Type B pancreatic cell (in vitro differentiated cells): ENCODE measurements around the gene CDK14. TPM values are rescaled to one million over a fixed set of nuclear protein-coding genes. Genes with fewer than 3 reads are reported as not detected.

ENCODE experiments used
- DNase-seq: peaks from one replicate; pipeline ENCODE4 v3.0.0; 2021; ENCODE audit warnings: mixed read lengths; ENCODE audit not compliant: unreplicated experiment; ENCODE audit errors: extremely low spot score
- H3K27ac Mint-ChIP-seq: 2 replicates; pipeline ENCODE4 v1.8.0; 2021; ENCODE audit warnings: mild to moderate bottlenecking, mixed read lengths
- H3K27me3 Mint-ChIP-seq: 2 replicates; pipeline ENCODE4 v1.8.0; 2021; ENCODE audit warnings: mixed read lengths
- H3K36me3 Mint-ChIP-seq: 2 replicates; pipeline ENCODE4 v1.8.0; 2021; ENCODE audit warnings: mixed read lengths
- H3K4me1 Mint-ChIP-seq: one replicate; pipeline ENCODE4 v1.8.0; 2021; ENCODE audit warnings: mixed read lengths; ENCODE audit not compliant: unreplicated experiment
- H3K4me3 Mint-ChIP-seq: 2 replicates; pipeline ENCODE4 v1.8.0; 2021; ENCODE audit warnings: mild to moderate bottlenecking, mixed read lengths
- H3K9me3 Mint-ChIP-seq: 2 replicates; pipeline ENCODE4 v1.8.0; 2021; ENCODE audit warnings: mixed read lengths
- CTCF ChIP-seq: fragments of 200-600 bp; sonication (generic); conservative IDR thresholded peaks from 2 replicates; pipeline ENCODE4 v1.5.0; 2021; ENCODE audit warnings: antibody characterized with exemption, mild to moderate bottlenecking
- total RNA-seq: library from RNA; stranded (reverse); gene quantifications from 2 replicates; pipeline ENCODE4 v1.2.1, GENCODE V29; 2021; ENCODE audit warnings: low replicate concordance

CDK14 gene
- total RNA-seq, 1 donor from 2014 or later, result 43.5 TPM

GRCh38 chr7:90903841-90904240 lies 307.7 kb downstream of the CDK14 start:
- no peaks in the 10 kb centered on the region for H3K36me3 Mint-ChIP-seq
- H3K27me3 Mint-ChIP-seq, result no peaks in the 10 kb centered on the region
- TF ChIP-seq CTCF, result no peak
- H3K4me1 Mint-ChIP-seq, result peaks cover 7% of the 10 kb centered on the region
- H3K9me3 Mint-ChIP-seq, result no peaks in the 10 kb centered on the region
- H3K4me3 Mint-ChIP-seq, result no peak overlapping the region
- no peak for DNase-seq
- no peak overlapping the region for H3K27ac Mint-ChIP-seq

- Mint-ChIP-seq H3K36me3 (no peaks in the 10 kb centered on the region), H3K9me3 (no peaks in the 10 kb centered on the region), H3K4me3 (no peak overlapping the region), H3K27me3 (no peaks in the 10 kb centered on the region), H3K4me1 (no peaks in the 10 kb centered on the region), H3K27ac (no peak overlapping the region)
- DNase-seq, result no peak
- TF ChIP-seq CTCF, result no peak
These were observed 314.0 kb downstream of the CDK14 start for GRCh38 chr7:90910136-90910535.

GRCh38 chr7:90916319-90916718 lies 320.2 kb downstream of the CDK14 start:
- no peak overlapping the region for H3K27ac Mint-ChIP-seq
- no peaks in the 10 kb centered on the region for H3K27me3 Mint-ChIP-seq
- H3K4me3 Mint-ChIP-seq, result no peak overlapping the region
- no peaks in the 10 kb centered on the region for H3K9me3 Mint-ChIP-seq
- TF ChIP-seq CTCF, result no peak
- DNase-seq, result no peak
- H3K36me3 Mint-ChIP-seq, result no peaks in the 10 kb centered on the region
- no peaks in the 10 kb centered on the region for H3K4me1 Mint-ChIP-seq

GRCh38 chr7:90917539-90917938 lies 321.4 kb downstream of the CDK14 start:
- Mint-ChIP-seq H3K36me3 (no peaks in the 10 kb centered on the region), H3K27ac (no peak overlapping the region), H3K4me3 (no peak overlapping the region), H3K4me1 (no peaks in the 10 kb centered on the region), H3K27me3 (no peaks in the 10 kb centered on the region), H3K9me3 (no peaks in the 10 kb centered on the region)
- DNase-seq, result no peak
- no peak for TF ChIP-seq CTCF

GRCh38 chr7:90918303-90918702 lies 322.2 kb downstream of the CDK14 start:
- Mint-ChIP-seq H3K36me3 (no peaks in the 10 kb centered on the region), H3K4me1 (no peaks in the 10 kb centered on the region), H3K9me3 (no peaks in the 10 kb centered on the region), H3K27ac (no peak overlapping the region), H3K4me3 (no peak overlapping the region), H3K27me3 (no peaks in the 10 kb centered on the region)
- no peak for DNase-seq
- TF ChIP-seq CTCF, result no peak

GRCh38 chr7:90919816-90920215 lies 323.7 kb downstream of the CDK14 start:
- no peak for DNase-seq
- Mint-ChIP-seq H3K4me1 (no peaks in the 10 kb centered on the region), H3K27ac (no peak overlapping the region), H3K4me3 (no peak overlapping the region), H3K27me3 (no peaks in the 10 kb centered on the region), H3K9me3 (no peaks in the 10 kb centered on the region), H3K36me3 (no peaks in the 10 kb centered on the region)
- TF ChIP-seq CTCF, result no peak
